Astrocyte of the spinal cord (primary cell): ENCODE results near the gene AKAP9.
A peak's percentile ranks its signal among the peaks of the same experiment; 100 is the strongest.
"Not testable (repeated sequence)": the region's sequence is repeated elsewhere in the genome, so short reads cannot be mapped to it uniquely, and the experiment has no call there.

Experiments used
- DNase-seq: peaks from one replicate; pipeline ENCODE4 v3.0.0; 2011; ENCODE audit warnings: low read depth, low spot score
- H3K4me3 ChIP-seq: 2 replicates; pipeline ENCODE4 v1.5.1; 2011; ENCODE audit warnings: low read depth, mild to moderate bottlenecking, low read length, moderate library complexity
- CTCF ChIP-seq: IDR thresholded peaks from 2 replicates; pipeline ENCODE4 v1.5.1; 2012; ENCODE audit warnings: low read depth, mild to moderate bottlenecking, low read length, inconsistent platforms
- in situ Hi-C: cut with HindIII; loops from 2 replicates; pipeline ENCODE4 v1.10.0; 2017; ENCODE audit warnings: low sequenced_read_pairs

Gene AKAP9

GRCh38 chr7:91940572-91941341 lies at the start of gene AKAP9:
AKAP9 (plus strand) TSS chr7:91940862; CDS start chr7:91941100, 238 bp downstream.
- in situ Hi-C loops = no loop called here
- peak; percentile 83 for DNase-seq

GRCh38 chr7:91892099-91892705 lies 48.5 kb upstream of the AKAP9 start:
- in situ Hi-C loops = no loop called here

More at GRCh38 chr7:91940572-91941341, at the start of gene AKAP9:
- H3K4me3 ChIP-seq = peak within 1 kb of the TSS; percentile 97
- no peak for TF ChIP-seq CTCF

GRCh38 chr7:91892821-91893340 lies 47.8 kb upstream of the AKAP9 start:
- no peak overlapping the region for H3K4me3 ChIP-seq
- TF ChIP-seq CTCF = no peak
- in situ Hi-C loops = no loop called here
- DNase-seq = peak; percentile 54

More at GRCh38 chr7:91892099-91892705, 48.5 kb upstream of the AKAP9 start:
- TF ChIP-seq CTCF = no peak
- DNase-seq = no peak
- no peak overlapping the region for H3K4me3 ChIP-seq

GRCh38 chr7:91893699-91894098 lies 47.0 kb upstream of the AKAP9 start:
- in situ Hi-C loops, DNase-seq, H3K4me3 ChIP-seq: not testable (repeated sequence)

GRCh38 chr7:91894781-91895480 lies 45.7 kb upstream of the AKAP9 start:
- no peak overlapping the region for H3K4me3 ChIP-seq
- in situ Hi-C loops = no loop called here
- no peak for DNase-seq
- TF ChIP-seq CTCF = no peak

GRCh38 chr7:91898240-91898992 lies 42.2 kb upstream of the AKAP9 start:
- in situ Hi-C loops = no loop called here
- no peak for TF ChIP-seq CTCF
- no peak overlapping the region for H3K4me3 ChIP-seq
- no peak for DNase-seq
